ENCODE data around the gene DCUN1D3.
"Not testable (repeated sequence)": the region's sequence is repeated elsewhere in the genome, so short reads cannot be mapped to it uniquely, and the experiment has no call there.

DCUN1D3 gene

DNA sequence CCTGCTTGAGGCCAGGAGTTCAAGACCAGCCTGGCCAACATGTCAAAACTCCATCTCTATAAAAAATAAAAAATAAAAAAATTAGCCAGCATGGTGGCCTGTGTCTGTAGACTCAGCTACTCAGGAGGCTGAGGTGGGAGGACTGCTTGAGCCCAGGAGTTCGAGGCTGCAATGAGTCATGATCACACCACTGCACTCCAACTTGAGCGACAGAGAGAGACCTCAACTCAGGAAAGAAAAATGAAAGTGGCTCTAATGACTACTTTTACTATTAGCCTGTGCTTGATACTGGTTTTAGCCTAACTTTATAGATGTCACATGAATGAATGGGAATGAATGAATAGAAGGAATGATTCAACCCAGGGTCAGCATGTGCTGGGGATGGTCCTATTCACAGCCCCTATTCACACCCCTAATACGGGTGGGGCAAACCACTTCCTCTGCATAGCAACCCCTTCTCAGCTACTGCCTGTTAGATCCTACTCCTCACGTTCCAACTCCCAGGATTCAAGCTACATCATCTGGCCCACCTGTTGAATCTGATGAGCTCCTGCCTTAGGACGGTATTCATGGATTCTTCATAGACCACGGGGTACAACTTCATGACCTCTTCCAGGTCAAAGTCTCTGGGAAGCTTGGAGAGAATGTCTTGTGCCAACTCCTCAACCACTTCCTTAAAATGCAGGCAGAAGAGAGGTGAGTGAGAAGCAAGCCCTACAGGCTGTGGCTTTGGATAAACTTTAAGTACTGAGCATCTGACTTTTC, 40.9 kb upstream of the DCUN1D3 start:
- DNase-seq (ENCODE audit: low read depth, low spot score): no peak
- no peak overlapping the region for H3K9ac ChIP-seq (ENCODE audit: insufficient read length)
- no peak for TF ChIP-seq FOXP2 (optimal IDR thresholded peaks at IDR 0.05; ENCODE audit: control extremely low read depth, extremely low read length, insufficient read depth)
- no peak for TF ChIP-seq EZH2 (IDR thresholded peaks at IDR 0.05)
- TF ChIP-seq POLR2AphosphoS5 (IDR thresholded peaks at IDR 0.05; ENCODE audit: borderline replicate concordance, low read depth, low read length): no peak
- H3K4me3 ChIP-seq: no peak overlapping the region
- no peaks in the 10 kb centered on the region for H3K36me3 ChIP-seq (ENCODE audit: insufficient read depth, low read length)
- H3K27ac ChIP-seq: no peak overlapping the region
- no peaks in the 10 kb centered on the region for H3K9me3 ChIP-seq (ENCODE audit: low read depth, low read length)

GRCh38 chr16:20939611-20940010, 39.5 kb upstream of the DCUN1D3 start:
- TF ChIP-seq EZH2 (IDR thresholded peaks at IDR 0.05) (no peak), POLR2AphosphoS5 (IDR thresholded peaks at IDR 0.05; ENCODE audit: borderline replicate concordance, low read depth, low read length) (no peak), FOXP2 (optimal IDR thresholded peaks at IDR 0.05; ENCODE audit: control extremely low read depth, extremely low read length, insufficient read depth) (no peak)
- H3K9ac ChIP-seq (ENCODE audit: insufficient read length): no peak overlapping the region
- H3K4me3 ChIP-seq: no peak overlapping the region
- H3K27ac ChIP-seq: no peak overlapping the region
- H3K9me3 ChIP-seq (ENCODE audit: low read depth, low read length): no peaks in the 10 kb centered on the region
- H3K36me3 ChIP-seq (ENCODE audit: insufficient read depth, low read length): no peaks in the 10 kb centered on the region
- no peak for DNase-seq (ENCODE audit: low read depth, low spot score)

DNA sequence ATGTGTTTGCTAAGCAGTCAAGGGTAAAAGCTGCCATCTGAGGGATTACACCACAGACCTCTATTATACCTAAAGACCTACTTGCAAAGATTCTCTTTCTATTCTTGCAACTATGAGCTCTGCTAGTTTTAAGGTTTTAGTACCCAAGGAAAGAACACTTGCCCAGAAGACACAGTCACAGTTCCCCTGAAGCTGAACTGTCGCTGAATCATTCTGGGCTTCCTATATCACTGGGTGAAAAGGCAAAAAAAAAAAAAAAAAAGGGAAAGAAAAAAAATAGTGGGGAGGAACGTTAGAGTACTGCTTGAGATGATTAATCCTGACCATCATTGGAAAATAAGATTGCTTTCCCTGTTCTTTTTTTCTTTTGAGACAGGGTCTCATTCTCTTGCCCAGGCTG, 38.3 kb upstream of the DCUN1D3 start:
- Histone ChIP-seq H3K27ac (no peak overlapping the region), H3K9ac (ENCODE audit: insufficient read length) (no peak overlapping the region), H3K4me3 (no peak overlapping the region), H3K9me3 (ENCODE audit: low read depth, low read length) (no peaks in the 10 kb centered on the region), H3K36me3 (ENCODE audit: insufficient read depth, low read length) (no peaks in the 10 kb centered on the region)
- TF ChIP-seq FOXP2 (optimal IDR thresholded peaks at IDR 0.05; ENCODE audit: control extremely low read depth, extremely low read length, insufficient read depth) (no peak), EZH2 (IDR thresholded peaks at IDR 0.05) (no peak), POLR2AphosphoS5 (IDR thresholded peaks at IDR 0.05; ENCODE audit: borderline replicate concordance, low read depth, low read length) (no peak)
- no peak for DNase-seq (ENCODE audit: low read depth, low spot score)

DNA sequence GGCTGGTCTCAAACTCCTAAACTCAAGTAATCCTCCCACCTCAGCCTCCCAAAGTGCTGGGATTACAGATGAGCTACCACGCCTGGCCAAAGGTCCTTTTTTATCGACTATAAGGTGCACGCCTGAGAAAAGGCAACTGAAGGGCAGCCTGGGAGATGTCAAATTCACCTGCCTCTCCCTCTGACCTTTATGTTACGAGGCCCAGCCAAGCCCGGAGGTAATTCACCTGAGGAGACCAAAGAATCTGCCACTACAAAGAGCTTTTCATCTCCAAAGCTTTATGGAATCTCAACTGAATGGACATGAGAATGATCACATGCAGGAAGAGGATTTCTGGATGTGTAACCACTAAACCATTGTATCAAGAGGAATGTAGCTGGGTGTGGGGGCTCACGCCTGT, 37.6 kb upstream of the DCUN1D3 start:
- DNase-seq (ENCODE audit: low read depth, low spot score): no peak
- no peaks in the 10 kb centered on the region for H3K9me3 ChIP-seq (ENCODE audit: low read depth, low read length)
- TF ChIP-seq FOXP2 (optimal IDR thresholded peaks at IDR 0.05; ENCODE audit: control extremely low read depth, extremely low read length, insufficient read depth) (no peak), POLR2AphosphoS5 (IDR thresholded peaks at IDR 0.05; ENCODE audit: borderline replicate concordance, low read depth, low read length) (no peak), EZH2 (IDR thresholded peaks at IDR 0.05) (no peak)
- H3K27ac ChIP-seq: no peak overlapping the region
- no peak overlapping the region for H3K4me3 ChIP-seq
- H3K36me3 ChIP-seq (ENCODE audit: insufficient read depth, low read length): no peaks in the 10 kb centered on the region
- no peak overlapping the region for H3K9ac ChIP-seq (ENCODE audit: insufficient read length)

GRCh38 chr16:20933589-20933988, 33.4 kb upstream of the DCUN1D3 start:
- no peak for DNase-seq (ENCODE audit: low read depth, low spot score)
- Histone ChIP-seq H3K36me3 (ENCODE audit: insufficient read depth, low read length) (no peaks in the 10 kb centered on the region), H3K4me3 (no peak overlapping the region), H3K9me3 (ENCODE audit: low read depth, low read length) (no peaks in the 10 kb centered on the region), H3K27ac (no peak overlapping the region), H3K9ac (ENCODE audit: insufficient read length) (no peak overlapping the region)
- no peak for TF ChIP-seq FOXP2 (optimal IDR thresholded peaks at IDR 0.05; ENCODE audit: control extremely low read depth, extremely low read length, insufficient read depth)
- no peak for TF ChIP-seq EZH2 (IDR thresholded peaks at IDR 0.05)
- no peak for TF ChIP-seq POLR2AphosphoS5 (IDR thresholded peaks at IDR 0.05; ENCODE audit: borderline replicate concordance, low read depth, low read length)

DNA sequence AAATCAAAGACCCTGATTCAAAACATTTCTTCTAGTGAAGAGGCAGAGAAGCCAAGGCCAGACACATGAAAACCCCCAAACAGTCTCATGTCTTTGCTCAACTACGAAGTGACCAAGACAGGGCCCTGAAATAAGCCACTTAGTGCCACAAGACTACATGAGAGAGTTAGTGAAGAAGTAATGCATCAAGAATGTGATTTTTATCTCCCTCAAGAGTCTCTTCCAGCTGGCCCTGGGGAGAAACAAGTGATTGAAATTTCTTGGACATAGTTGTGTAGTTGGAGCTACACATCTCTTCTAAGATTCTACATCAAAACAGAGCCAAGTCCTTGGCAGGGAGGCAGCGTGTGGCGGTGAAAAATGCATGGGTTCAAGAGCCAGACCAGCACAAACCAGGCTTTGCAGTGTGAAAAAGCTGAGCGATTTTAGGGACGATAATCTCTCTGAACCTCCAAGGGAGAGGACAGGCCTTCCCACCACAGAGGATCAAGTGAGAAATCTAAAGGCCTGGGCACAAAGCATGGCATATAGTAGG, 31.0 kb upstream of the DCUN1D3 start:
- H3K4me3 ChIP-seq: no peak overlapping the region
- H3K27ac ChIP-seq: no peak overlapping the region
- no peaks in the 10 kb centered on the region for H3K36me3 ChIP-seq (ENCODE audit: insufficient read depth, low read length)
- no peaks in the 10 kb centered on the region for H3K9me3 ChIP-seq (ENCODE audit: low read depth, low read length)
- TF ChIP-seq POLR2AphosphoS5 (IDR thresholded peaks at IDR 0.05; ENCODE audit: borderline replicate concordance, low read depth, low read length): no peak
- no peak for TF ChIP-seq FOXP2 (optimal IDR thresholded peaks at IDR 0.05; ENCODE audit: control extremely low read depth, extremely low read length, insufficient read depth)
- TF ChIP-seq EZH2 (IDR thresholded peaks at IDR 0.05): no peak
- H3K9ac ChIP-seq (ENCODE audit: insufficient read length): no peak overlapping the region
- DNase-seq (ENCODE audit: low read depth, low spot score): no peak

DNA sequence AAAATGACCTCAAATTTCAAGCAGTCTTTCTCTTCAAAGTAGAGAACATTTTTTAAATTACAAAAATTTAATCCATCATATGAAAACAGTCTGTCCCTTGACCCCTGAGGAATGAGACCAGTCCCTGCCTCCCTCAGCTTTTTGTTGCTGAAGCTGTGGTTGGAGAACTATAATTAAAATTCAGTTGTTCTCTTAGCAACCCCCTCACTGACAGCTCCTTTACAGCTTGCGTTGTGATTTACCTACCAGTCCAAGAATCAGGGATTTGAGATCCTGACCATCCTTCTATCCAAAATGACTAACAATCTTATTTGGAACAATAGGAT, 30.2 kb upstream of the DCUN1D3 start:
- TF ChIP-seq POLR2AphosphoS5 (IDR thresholded peaks at IDR 0.05; ENCODE audit: borderline replicate concordance, low read depth, low read length) (no peak), FOXP2 (optimal IDR thresholded peaks at IDR 0.05; ENCODE audit: control extremely low read depth, extremely low read length, insufficient read depth) (no peak)
- no peak overlapping the region for H3K4me3 ChIP-seq
- no peaks in the 10 kb centered on the region for H3K36me3 ChIP-seq (ENCODE audit: insufficient read depth, low read length)
- H3K9ac ChIP-seq (ENCODE audit: insufficient read length): no peak overlapping the region
- no peaks in the 10 kb centered on the region for H3K9me3 ChIP-seq (ENCODE audit: low read depth, low read length)
- DNase-seq (ENCODE audit: low read depth, low spot score): no peak
- H3K27ac ChIP-seq: no peak overlapping the region

DNA sequence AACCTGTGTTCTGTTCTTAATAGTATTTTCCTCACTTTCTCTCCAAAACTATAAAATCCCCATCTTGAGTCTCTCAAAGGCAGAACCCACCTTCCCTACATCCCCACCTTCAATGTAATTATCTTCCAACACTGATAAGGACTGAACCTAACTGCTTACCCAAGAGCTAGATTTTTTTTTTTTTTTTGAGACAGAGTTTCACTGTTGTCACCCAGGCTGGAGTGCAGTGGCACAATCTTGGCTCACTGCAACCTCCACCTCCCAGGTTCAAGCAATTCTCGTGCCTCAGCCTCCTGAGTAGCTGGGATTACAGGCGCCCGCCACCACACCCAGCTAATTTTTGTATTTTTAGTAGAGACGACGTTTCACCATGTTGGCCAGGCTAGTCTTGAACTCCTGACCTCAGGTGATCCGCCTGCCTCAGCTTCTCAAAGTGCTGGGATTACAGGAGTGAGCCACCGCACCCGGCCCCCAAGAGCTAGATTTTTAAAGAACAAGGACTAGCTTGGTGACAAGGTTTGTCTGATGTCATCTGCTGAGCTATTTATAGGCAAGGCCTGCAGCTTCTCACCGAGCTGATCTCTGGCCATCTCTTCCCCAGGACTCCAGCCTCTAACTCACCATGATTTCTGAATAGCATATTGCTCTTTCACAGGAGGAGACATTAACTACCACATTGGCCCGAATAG, 29.7 kb upstream of the DCUN1D3 start:
- not testable (repeated sequence) for H3K9me3 ChIP-seq (ENCODE audit: low read depth, low read length); H3K9ac ChIP-seq (ENCODE audit: insufficient read length); H3K36me3 ChIP-seq (ENCODE audit: insufficient read depth, low read length); H3K4me3 ChIP-seq; H3K27ac ChIP-seq; DNase-seq (ENCODE audit: low read depth, low spot score)

All from SK-N-MC (cell line).